Naive thymus-derived CD4-positive, alpha-beta T cell (primary cell): ENCODE data around the gene PPP4R1. TPM values are rescaled to one million over a fixed set of nuclear protein-coding genes. Genes with fewer than 3 reads are reported as not detected.

ENCODE experiments used
- ATAC-seq: fragments of 150-1000 bp; cut with Tn5 transposase; 2 replicates; pipeline ENCODE4 v1.10.0; 2021; ENCODE audit warnings: mild to moderate bottlenecking, moderate library complexity
- CTCF ChIA-PET: fragments of 350-600 bp; sonication (Branson Sonifier 250); formaldehyde crosslinking; loops from one replicate; lab custom pipeline; 2021; ENCODE audit warnings: antibody characterized with exemption; lab: Charles Lee
- POLR2A ChIA-PET: fragments of 350-600 bp; sonication (Branson Sonifier 250); formaldehyde crosslinking; loops from one replicate; lab custom pipeline; 2021; ENCODE audit warnings: antibody characterized with exemption, inconsistent platforms; lab: Charles Lee
- DNase-seq, 9 donors: peaks; one replicate each; pipeline versions ENCODE4 v3.0.0 to v3.0.0-alpha.2; 2020 to 2022; ENCODE audit warnings: mixed read lengths in 1 of 9
- H3K27ac ChIP-seq: one replicate; pipeline ENCODE4 v1.7.0; 2013; ENCODE audit warnings: mild to moderate bottlenecking, low read depth, low read length, moderate library complexity
- H3K27me3 ChIP-seq, 2 donors: one replicate each; pipeline ENCODE4 v1.7.0; 2013; ENCODE audit warnings: low read length in 2 of 2, mild to moderate bottlenecking in 2 of 2, moderate library complexity in 2 of 2; ENCODE audit not compliant: control insufficient read depth in 2 of 2, insufficient read depth in 2 of 2
- H3K36me3 ChIP-seq, 3 experiments: 1 replicate in 2 of 3; 2 replicates in 1 of 3; pipeline ENCODE4 v1.7.0; 2013; ENCODE audit warnings: low read length in 3 of 3, mild to moderate bottlenecking in 3 of 3, moderate library complexity in 1 of 3; ENCODE audit not compliant: insufficient read depth in 3 of 3, control insufficient read depth in 2 of 3
- H3K4me1 ChIP-seq, 2 donors: one replicate each; pipeline ENCODE4 v1.7.0; 2013; ENCODE audit warnings: low read length in 2 of 2, mild to moderate bottlenecking in 2 of 2, moderate library complexity in 1 of 2; ENCODE audit not compliant: control insufficient read depth in 2 of 2, insufficient read depth in 2 of 2
- H3K4me3 ChIP-seq: 2 replicates; pipeline ENCODE4 v1.7.0; 2013; ENCODE audit warnings: mild to moderate bottlenecking, low read length
- H3K9me3 ChIP-seq, 3 experiments: 1 replicate in 2 of 3; 2 replicates in 1 of 3; pipeline ENCODE4 v1.7.0; 2013; ENCODE audit warnings: low read length in 3 of 3; ENCODE audit not compliant: control insufficient read depth in 2 of 3
- H3K27ac Mint-ChIP-seq, 9 donors: one replicate each; pipeline ENCODE4 v1.8.0; 2020 to 2022; ENCODE audit warnings: mixed read lengths in 9 of 9, mild to moderate bottlenecking in 8 of 9, moderate library complexity in 5 of 9, inconsistent platforms in 2 of 9
- H3K27me3 Mint-ChIP-seq, 5 donors: one replicate each; pipeline ENCODE4 v1.8.0; 2021 to 2022; ENCODE audit warnings: mixed read lengths in 5 of 5, mild to moderate bottlenecking in 1 of 5
- H3K36me3 Mint-ChIP-seq, 5 donors: one replicate each; pipeline ENCODE4 v1.8.0; 2020 to 2022; ENCODE audit warnings: mixed read lengths in 5 of 5, mild to moderate bottlenecking in 3 of 5, inconsistent platforms in 1 of 5
- H3K4me1 Mint-ChIP-seq, 7 donors: one replicate each; pipeline ENCODE4 v1.8.0; 2020 to 2022; ENCODE audit warnings: mixed read lengths in 7 of 7, mild to moderate bottlenecking in 3 of 7, inconsistent platforms in 1 of 7
- H3K4me3 Mint-ChIP-seq, 10 donors: one replicate each; pipeline ENCODE4 v1.8.0; 2020 to 2022; ENCODE audit warnings: mild to moderate bottlenecking in 10 of 10, mixed read lengths in 10 of 10, moderate library complexity in 6 of 10, inconsistent platforms in 2 of 10
- H3K9me3 Mint-ChIP-seq, 11 donors: one replicate each; pipeline ENCODE4 v1.8.0; 2020 to 2022; ENCODE audit warnings: mixed read lengths in 11 of 11, mild to moderate bottlenecking in 4 of 11, inconsistent platforms in 1 of 11, moderate library complexity in 1 of 11
- intact Hi-C, 2 donors: fragments of 100-400 bp; cut with micrococcal nuclease; formaldehyde crosslinking; loops; one replicate each; pipeline ENCODE4 v1.15.1; 2023
- polyA plus RNA-seq, 2 donors: library from polyadenylated mRNA; unstranded; fragments of 300-500 nt; fragmentation: Illumina TruSeq; gene quantifications; one replicate each; pipeline ENCODE4 v1.2.3, GENCODE V29; 2021
- total RNA-seq, 6 experiments: library from RNA in 5 of 6; stranded (reverse) in 5 of 6; gene quantifications; 1 replicate in 5 of 6; 2 replicates in 1 of 6; pipeline ENCODE4 v1.2.3 and lab custom pipeline; 2021 to 2026

Gene PPP4R1
- total and polyA plus RNA-seq, 7 experiments from 2014 or later, result 5.5 to 54.6 (median 36.7) TPM

DNA sequence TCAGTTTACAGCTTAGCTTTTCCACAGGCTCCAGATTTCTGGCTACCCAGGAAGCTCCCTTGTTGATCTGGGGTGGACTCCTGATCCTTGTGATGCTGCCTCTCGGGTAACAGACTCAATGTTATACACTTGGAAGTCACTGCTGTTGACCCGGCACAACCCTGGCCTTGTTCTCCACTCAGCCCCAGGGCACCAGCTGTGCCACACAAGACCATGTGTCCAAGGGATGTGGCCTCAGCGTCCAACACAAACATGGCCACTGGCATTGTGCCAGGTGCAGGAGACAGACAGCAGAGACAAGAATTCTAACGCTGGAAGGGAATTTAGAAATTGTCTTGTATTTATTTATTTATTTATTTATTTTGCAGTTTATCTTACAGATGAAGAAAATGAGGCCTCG is 39.0 kb upstream of the PPP4R1 start:
- ATAC-seq (no peak), DNase-seq (no peak)
- peaks cover 0 to 3% (median 0%) of the 10 kb centered on the region in 5 donors for H3K36me3 Mint-ChIP-seq
- H3K4me1 Mint-ChIP-seq, result peaks cover 0 to 5% (median 0%) of the 10 kb centered on the region in 7 donors
- intact Hi-C loops, result no loop called here
- Histone ChIP-seq H3K36me3 (no peaks in the 10 kb centered on the region), H3K9me3 (no peaks in the 10 kb centered on the region), H3K4me1 (no peaks in the 10 kb centered on the region), H3K27me3 (no peaks in the 10 kb centered on the region), H3K27ac (no peak overlapping the region), H3K4me3 (no peak overlapping the region)
- CTCF ChIA-PET, result no interaction called here
- H3K27me3 Mint-ChIP-seq, result peaks cover 0 to 12% (median 3%) of the 10 kb centered on the region in 5 donors
- H3K9me3 Mint-ChIP-seq, result no peaks in the 10 kb centered on the region
- POLR2A ChIA-PET, result no interaction called here
- no peak overlapping the region for H3K27ac Mint-ChIP-seq
- H3K4me3 Mint-ChIP-seq, result no peak overlapping the region

DNA sequence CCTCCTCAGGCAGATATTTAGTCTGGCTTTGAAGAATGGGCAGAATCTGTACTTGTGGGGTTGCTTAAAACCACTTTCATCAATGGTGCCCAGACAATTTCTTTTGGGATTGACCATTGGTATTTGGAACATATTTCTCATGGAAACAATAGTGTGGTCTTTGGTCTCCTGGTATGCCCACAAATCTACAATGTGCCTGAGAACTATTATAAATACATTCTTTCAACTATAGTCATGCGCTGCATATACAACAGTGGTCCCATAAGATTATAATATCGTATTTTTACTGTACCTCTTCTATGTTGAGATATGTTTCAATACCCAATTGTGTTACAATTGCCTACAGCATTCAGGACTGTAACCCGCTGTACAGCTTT is 34.8 kb upstream of the PPP4R1 start:
- ChIA-PET POLR2A (no interaction called here), CTCF (no interaction called here)
- Histone ChIP-seq H3K4me1 (no peaks in the 10 kb centered on the region), H3K9me3 (no peaks in the 10 kb centered on the region), H3K27ac (no peak overlapping the region), H3K27me3 (no peaks in the 10 kb centered on the region), H3K36me3 (no peaks in the 10 kb centered on the region), H3K4me3 (no peak overlapping the region)
- ATAC-seq, result no peak
- H3K27me3 Mint-ChIP-seq, result peaks cover 0 to 19% (median 0%) of the 10 kb centered on the region in 5 donors
- peaks cover 0 to 1% (median 0%) of the 10 kb centered on the region in 7 donors for H3K4me1 Mint-ChIP-seq
- no peak overlapping the region for H3K4me3 Mint-ChIP-seq
- no peak overlapping the region for H3K27ac Mint-ChIP-seq
- H3K36me3 Mint-ChIP-seq, result peaks cover 0 to 3% (median 0%) of the 10 kb centered on the region in 5 donors
- DNase-seq, result no peak
- intact Hi-C loops, result no loop called here
- no peaks in the 10 kb centered on the region for H3K9me3 Mint-ChIP-seq

DNA sequence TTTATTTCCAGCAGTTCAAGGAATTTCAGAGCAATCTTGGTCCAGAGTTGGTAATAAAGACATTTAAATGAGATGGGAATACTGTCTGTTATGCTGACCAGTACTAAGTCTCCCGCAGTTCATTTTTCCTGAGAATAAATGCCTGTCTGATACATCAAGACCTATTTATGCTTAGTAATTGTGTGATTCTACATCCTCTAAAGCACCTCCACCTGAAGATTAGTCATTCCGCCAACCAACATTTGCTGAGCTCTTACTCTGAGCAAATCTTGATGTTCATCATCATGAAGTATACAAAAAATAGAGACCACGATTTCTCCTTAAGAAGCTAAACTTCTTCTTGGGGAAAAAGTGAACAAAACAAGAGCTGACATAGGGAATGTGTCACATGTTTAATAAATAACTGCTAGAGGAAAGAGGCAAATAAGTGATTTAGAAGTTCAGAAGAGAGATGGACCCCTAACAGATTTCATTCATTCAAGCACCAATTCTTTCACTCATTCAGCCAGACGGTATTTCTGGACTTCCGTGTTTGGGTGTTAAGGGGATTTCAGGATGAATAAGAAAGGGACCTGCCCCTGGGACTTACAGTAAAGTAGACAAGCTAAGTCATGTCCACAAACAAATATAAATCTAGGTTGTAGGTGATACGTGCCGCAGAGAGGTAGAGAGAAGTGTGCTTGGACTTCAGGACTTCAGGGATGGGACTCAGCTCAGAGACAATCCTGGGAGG is 34.2 kb upstream of the PPP4R1 start:
- Histone ChIP-seq H3K4me3 (no peak overlapping the region), H3K9me3 (no peaks in the 10 kb centered on the region), H3K4me1 (no peaks in the 10 kb centered on the region), H3K27ac (no peak overlapping the region), H3K36me3 (no peaks in the 10 kb centered on the region), H3K27me3 (no peaks in the 10 kb centered on the region)
- intact Hi-C loops, result no loop called here
- H3K27me3 Mint-ChIP-seq, result peaks cover 0 to 19% (median 0%) of the 10 kb centered on the region in 5 donors
- peaks cover 0 to 3% (median 0%) of the 10 kb centered on the region in 5 donors for H3K36me3 Mint-ChIP-seq
- ChIA-PET CTCF (no interaction called here), POLR2A (no interaction called here)
- ATAC-seq (no peak), DNase-seq (no peak)
- H3K9me3 Mint-ChIP-seq, result no peaks in the 10 kb centered on the region
- H3K4me1 Mint-ChIP-seq, result peaks cover 0 to 1% (median 0%) of the 10 kb centered on the region in 7 donors
- no peak overlapping the region for H3K27ac Mint-ChIP-seq
- H3K4me3 Mint-ChIP-seq, result no peak overlapping the region

DNA sequence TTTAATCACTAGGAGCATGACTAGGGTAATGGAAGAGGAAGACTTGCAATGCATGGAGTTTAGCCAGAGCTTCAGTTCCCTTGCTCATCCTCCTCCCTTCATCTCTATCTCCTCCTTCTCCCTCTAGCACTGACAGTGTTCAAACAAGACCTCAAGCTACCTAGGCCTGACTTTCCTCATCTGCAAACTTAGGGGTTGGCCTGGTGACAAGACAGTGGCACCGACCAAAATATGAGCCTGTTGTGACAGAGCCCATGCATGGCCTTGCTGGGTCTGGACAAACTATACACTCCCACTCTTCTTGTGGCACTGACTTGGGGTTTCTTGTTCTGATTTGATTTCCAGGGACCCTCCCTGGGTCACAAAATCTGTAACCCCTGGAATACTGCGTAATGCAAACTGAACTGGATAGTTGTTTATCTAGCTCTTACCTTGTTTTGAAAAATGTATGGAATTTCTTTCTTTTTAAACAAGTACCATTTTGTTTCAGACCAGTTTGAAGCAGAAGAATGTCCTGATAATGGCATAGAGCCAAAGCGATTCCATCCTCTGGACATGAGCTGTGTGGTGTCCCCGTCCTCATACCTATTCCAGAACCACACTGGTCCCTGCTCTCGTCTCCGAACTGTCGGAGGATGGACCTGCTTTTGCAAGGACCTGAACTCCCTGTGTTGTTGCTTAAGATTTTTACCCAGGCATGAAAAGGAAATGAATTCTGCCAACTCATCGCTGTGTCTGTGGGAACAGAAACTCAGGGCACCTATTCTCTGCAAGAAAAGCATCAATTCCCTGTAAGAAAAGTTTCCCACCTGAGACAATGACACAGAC is 33.4 kb upstream of the PPP4R1 start:
- no peaks in the 10 kb centered on the region for H3K9me3 Mint-ChIP-seq
- DNase-seq (no peak), ATAC-seq (no peak)
- intact Hi-C loops, result no loop called here
- no peak overlapping the region for H3K27ac Mint-ChIP-seq
- no peaks in the 10 kb centered on the region for H3K36me3 Mint-ChIP-seq
- no peaks in the 10 kb centered on the region for H3K36me3 ChIP-seq
- no peaks in the 10 kb centered on the region for H3K9me3 ChIP-seq
- no peak overlapping the region for H3K4me3 Mint-ChIP-seq
- ChIA-PET POLR2A (no interaction called here), CTCF (no interaction called here)
- H3K4me1 Mint-ChIP-seq, result peaks cover 0 to 1% (median 0%) of the 10 kb centered on the region in 7 donors
- H3K4me3 ChIP-seq, result no peak overlapping the region
- H3K27me3 Mint-ChIP-seq, result peaks cover 0 to 24% (median 0%) of the 10 kb centered on the region in 5 donors
- no peak overlapping the region for H3K27ac ChIP-seq
- no peaks in the 10 kb centered on the region for H3K27me3 ChIP-seq
- H3K4me1 ChIP-seq, result no peaks in the 10 kb centered on the region

DNA sequence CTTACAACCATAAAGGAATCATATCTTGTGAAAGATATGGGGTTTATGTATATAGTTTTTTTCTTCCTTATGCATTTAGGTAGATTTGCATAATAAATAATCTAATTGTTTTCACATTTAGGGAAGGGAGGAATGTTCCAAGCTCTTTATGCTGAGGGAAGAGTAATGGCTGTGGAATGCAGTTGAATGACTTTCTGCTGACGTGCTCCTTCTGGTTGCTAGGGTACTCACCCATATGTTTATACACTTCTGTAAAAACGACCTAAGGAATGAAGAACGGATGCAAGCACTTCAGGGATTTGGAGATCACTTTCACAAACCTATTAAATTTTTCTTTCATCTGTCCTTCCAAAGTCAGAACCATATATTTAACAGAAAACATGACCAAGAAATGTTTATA is 29.2 kb upstream of the PPP4R1 start:
- Histone ChIP-seq H3K27me3 (no peaks in the 10 kb centered on the region), H3K9me3 (no peaks in the 10 kb centered on the region), H3K36me3 (no peaks in the 10 kb centered on the region), H3K27ac (no peak overlapping the region), H3K4me1 (no peaks in the 10 kb centered on the region), H3K4me3 (no peak overlapping the region)
- CTCF ChIA-PET, result no interaction called here
- no peak overlapping the region for H3K4me3 Mint-ChIP-seq
- intact Hi-C loops, result no loop called here
- no peak overlapping the region for H3K27ac Mint-ChIP-seq
- no peaks in the 10 kb centered on the region for H3K36me3 Mint-ChIP-seq
- POLR2A ChIA-PET, result no interaction called here
- DNase-seq (no peak), ATAC-seq (no peak)
- H3K4me1 Mint-ChIP-seq, result peaks cover 0 to 1% (median 0%) of the 10 kb centered on the region in 7 donors
- peaks cover 0 to 2% (median 0%) of the 10 kb centered on the region in 11 donors for H3K9me3 Mint-ChIP-seq
- peaks cover 0 to 15% (median 8%) of the 10 kb centered on the region in 5 donors for H3K27me3 Mint-ChIP-seq

DNA sequence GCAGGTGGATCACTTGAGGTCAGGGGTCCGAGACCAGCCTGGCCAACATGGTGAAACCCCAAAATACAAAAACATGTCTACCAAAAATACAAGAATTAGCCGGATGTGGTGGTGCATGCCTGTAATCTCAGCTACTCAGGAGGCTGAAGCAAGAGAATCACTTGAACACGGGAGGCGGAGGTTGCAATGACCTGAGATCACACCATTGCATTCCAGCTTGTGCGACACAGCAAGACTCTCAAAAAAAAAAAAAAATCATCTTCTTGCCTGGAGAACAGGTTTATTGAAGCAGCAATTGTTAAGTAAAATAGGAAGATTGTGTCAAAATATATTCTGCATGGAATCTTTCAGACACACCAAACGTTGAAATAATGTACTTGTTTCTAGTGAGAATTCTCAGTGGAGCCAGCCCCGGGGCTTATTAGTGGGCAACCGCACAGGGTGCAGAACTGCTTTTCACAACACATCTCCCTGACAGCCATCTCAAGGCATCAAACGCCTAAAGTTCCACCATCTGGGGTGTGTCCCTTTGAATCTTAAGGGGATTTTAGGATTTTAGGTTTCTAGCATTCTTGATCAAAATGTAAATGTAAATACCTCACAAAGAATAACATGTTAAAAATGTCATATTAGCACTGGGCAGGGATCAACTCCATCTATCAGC is 28.6 kb upstream of the PPP4R1 start:
- CTCF ChIA-PET, result no interaction called here
- POLR2A ChIA-PET, result no interaction called here
- no peak for DNase-seq
- Histone ChIP-seq H3K4me3 (no peak overlapping the region), H3K27me3 (no peaks in the 10 kb centered on the region), H3K4me1 (no peaks in the 10 kb centered on the region), H3K36me3 (no peaks in the 10 kb centered on the region), H3K9me3 (no peaks in the 10 kb centered on the region), H3K27ac (no peak overlapping the region)
- intact Hi-C loops, result no loop called here
- Mint-ChIP-seq H3K9me3 (peaks cover 0 to 2% (median 0%) of the 10 kb centered on the region in 11 donors), H3K4me3 (no peak overlapping the region), H3K36me3 (no peaks in the 10 kb centered on the region), H3K27me3 (peaks cover 0 to 11% (median 8%) of the 10 kb centered on the region in 5 donors), H3K4me1 (peaks cover 0 to under 1% (median 0%) of the 10 kb centered on the region in 7 donors), H3K27ac (no peak overlapping the region)
- ATAC-seq, result no peak
